ENCODE measurements around the gene SCIN.
"Not testable (repeated sequence)": the region's sequence is repeated elsewhere in the genome, so short reads cannot be mapped to it uniquely, and the experiment has no call there.

Gene SCIN

GRCh38 chr7:12619461-12620069, 49.0 kb downstream of the SCIN start:
- peak; percentile 71 for DNase-seq

GRCh38 chr7:12620371-12620770, 49.9 kb downstream of the SCIN start:
- DNase-seq, result no peak

- DNase-seq, result peak; percentile 53
Measured at GRCh38 chr7:12623223-12623622, 52.7 kb downstream of the SCIN start.

GRCh38 chr7:12623885-12624498, 53.5 kb downstream of the SCIN start:
- peak; percentile 76 for DNase-seq

- no peak for DNase-seq
Measured at GRCh38 chr7:12625836-12626235, 55.3 kb downstream of the SCIN start.

GRCh38 chr7:12629816-12630512, 59.4 kb downstream of the SCIN start:
- no peak for DNase-seq

GRCh38 chr7:12630513-12630819, 59.9 kb downstream of the SCIN start:
- DNase-seq, result no peak

- no peak for DNase-seq
Measured at GRCh38 chr7:12633582-12633981, 63.1 kb downstream of the SCIN start.

- no peak for DNase-seq
Measured at GRCh38 chr7:12635830-12636229, 65.3 kb downstream of the SCIN start.

GRCh38 chr7:12637328-12637727, 66.8 kb downstream of the SCIN start:
- no peak for DNase-seq

GRCh38 chr7:12637819-12638592, 67.5 kb downstream of the SCIN start:
- peak; percentile 62 for DNase-seq

GRCh38 chr7:12638851-12639456, 68.4 kb downstream of the SCIN start:
- peak; percentile 78 for DNase-seq

- DNase-seq, result no peak
Measured at GRCh38 chr7:12640299-12641096, 70.0 kb downstream of the SCIN start.

GRCh38 chr7:12641196-12641595, 70.7 kb downstream of the SCIN start:
- no peak for DNase-seq

- DNase-seq, result no peak
Measured at GRCh38 chr7:12642508-12642907, 72.0 kb downstream of the SCIN start.

- DNase-seq, result no peak
Measured at GRCh38 chr7:12643001-12643643, 72.6 kb downstream of the SCIN start.

- no peak for DNase-seq
Measured at GRCh38 chr7:12643644-12644043, 73.1 kb downstream of the SCIN start.

GRCh38 chr7:12645212-12645611, 74.7 kb downstream of the SCIN start:
- not testable (repeated sequence) for DNase-seq

GRCh38 chr7:12646139-12646538, 75.6 kb downstream of the SCIN start:
- DNase-seq, result no peak

GRCh38 chr7:12647364-12648219, 77.1 kb downstream of the SCIN start:
- peak; percentile 42 for DNase-seq

GRCh38 chr7:12648704-12649261, 78.3 kb downstream of the SCIN start:
- no peak for DNase-seq
